Natural killer cell (primary cell): ENCODE measurements around the gene ZNF746. TPM values are rescaled to one million over a fixed set of nuclear protein-coding genes. Genes with fewer than 3 reads are reported as not detected.

Experiments used
- ATAC-seq, 3 donors: fragments of 150-1000 bp in 2 of 3; fragments of 200-7000 bp in 1 of 3; cut with Tn5 transposase; 1 replicate in 1 of 3; 2 replicates in 2 of 3; pipeline ENCODE4 v1.10.0; 2021; ENCODE audit warnings: mild to moderate bottlenecking in 2 of 3, moderate library complexity in 2 of 3
- DNase-seq, 2 donors: peaks; one replicate each; pipeline versions ENCODE4 v3.0.0 to v3.0.0-alpha.2; 2013 to 2021; ENCODE audit warnings: mixed read lengths in 1 of 2
- H3K27ac ChIP-seq: one replicate; pipeline ENCODE4 v1.5.1; 2013; ENCODE audit warnings: mild to moderate bottlenecking, low read length
- H3K27me3 ChIP-seq: one replicate; pipeline ENCODE4 v1.6.1; 2013; ENCODE audit warnings: low read length; ENCODE audit not compliant: control insufficient read depth, insufficient read depth
- H3K36me3 ChIP-seq: one replicate; pipeline ENCODE4 v1.6.1; 2013; ENCODE audit warnings: low read length; ENCODE audit not compliant: control insufficient read depth, insufficient read depth
- H3K4me1 ChIP-seq: one replicate; pipeline ENCODE4 v1.6.1; 2013; ENCODE audit warnings: low read length; ENCODE audit not compliant: control insufficient read depth, insufficient read depth
- H3K4me3 ChIP-seq: one replicate; pipeline ENCODE4 v1.5.1; 2013; ENCODE audit warnings: low read length
- H3K9me3 ChIP-seq: one replicate; pipeline ENCODE4 v1.6.1; 2013; ENCODE audit warnings: low read length; ENCODE audit not compliant: control insufficient read depth, insufficient read depth
- H3K27ac Mint-ChIP-seq, 2 donors: one replicate each; pipeline ENCODE4 v1.8.0; 2022; ENCODE audit warnings: mild to moderate bottlenecking in 2 of 2, mixed read lengths in 2 of 2, moderate library complexity in 1 of 2
- H3K27me3 Mint-ChIP-seq, 2 donors: one replicate each; pipeline ENCODE4 v1.8.0; 2022; ENCODE audit warnings: low read depth in 2 of 2, mixed read lengths in 2 of 2
- H3K36me3 Mint-ChIP-seq: one replicate; pipeline ENCODE4 v1.8.0; 2022; ENCODE audit warnings: mixed read lengths
- H3K4me1 Mint-ChIP-seq, 2 donors: one replicate each; pipeline ENCODE4 v1.8.0; 2022; ENCODE audit warnings: mixed read lengths in 2 of 2
- H3K4me3 Mint-ChIP-seq: one replicate; pipeline ENCODE4 v1.8.0; 2022; ENCODE audit warnings: mild to moderate bottlenecking, moderate library complexity, mixed read lengths
- H3K9me3 Mint-ChIP-seq, 2 donors: one replicate each; pipeline ENCODE4 v1.8.0; 2022; ENCODE audit warnings: mixed read lengths in 2 of 2
- WGBS: methylation state at CpG from one replicate; pipeline ENCODE4 v1.1.7; 2013; ENCODE audit warnings: missing lambda C conversion rate; ENCODE audit not compliant: insufficient coverage; 5-methylcytosine and 5-hydroxymethylcytosine counted together
- intact Hi-C: fragments of 100-400 bp; cut with micrococcal nuclease; formaldehyde crosslinking; loops from one replicate; pipeline ENCODE4 v1.14.2; 2022
- total RNA-seq, 4 donors: library from RNA; stranded (reverse); fragments of 120-200 nt in 1 of 4; gene quantifications; one replicate each; pipeline versions ENCODE4 v1.2.3 to v1.2.4, GENCODE V29; 2013 to 2022
- TF ChIP-seq, protein P1 (sequence below): fragments of 200-600 bp; IDR thresholded peaks from one replicate; pipeline ENCODE4 v1.8.0; 2022; ENCODE audit warnings: antibody characterized with exemption

Gene ZNF746
- total RNA-seq, 3 donors from 2014 or later (not counting 1 experiment from before 2014, with no cell fraction given), result 41.4 to 48.6 (median 47.3) TPM

GRCh38 chr7:149443523-149443922 is 54.1 kb downstream of the ZNF746 start:
- Histone ChIP-seq H3K4me1 (no peaks in the 10 kb centered on the region), H3K27me3 (no peaks in the 10 kb centered on the region), H3K36me3 (peaks cover 23% of the 10 kb centered on the region), H3K27ac (no peak overlapping the region), H3K9me3 (no peaks in the 10 kb centered on the region), H3K4me3 (no peak overlapping the region)
- TF ChIP-seq, protein P1, sequence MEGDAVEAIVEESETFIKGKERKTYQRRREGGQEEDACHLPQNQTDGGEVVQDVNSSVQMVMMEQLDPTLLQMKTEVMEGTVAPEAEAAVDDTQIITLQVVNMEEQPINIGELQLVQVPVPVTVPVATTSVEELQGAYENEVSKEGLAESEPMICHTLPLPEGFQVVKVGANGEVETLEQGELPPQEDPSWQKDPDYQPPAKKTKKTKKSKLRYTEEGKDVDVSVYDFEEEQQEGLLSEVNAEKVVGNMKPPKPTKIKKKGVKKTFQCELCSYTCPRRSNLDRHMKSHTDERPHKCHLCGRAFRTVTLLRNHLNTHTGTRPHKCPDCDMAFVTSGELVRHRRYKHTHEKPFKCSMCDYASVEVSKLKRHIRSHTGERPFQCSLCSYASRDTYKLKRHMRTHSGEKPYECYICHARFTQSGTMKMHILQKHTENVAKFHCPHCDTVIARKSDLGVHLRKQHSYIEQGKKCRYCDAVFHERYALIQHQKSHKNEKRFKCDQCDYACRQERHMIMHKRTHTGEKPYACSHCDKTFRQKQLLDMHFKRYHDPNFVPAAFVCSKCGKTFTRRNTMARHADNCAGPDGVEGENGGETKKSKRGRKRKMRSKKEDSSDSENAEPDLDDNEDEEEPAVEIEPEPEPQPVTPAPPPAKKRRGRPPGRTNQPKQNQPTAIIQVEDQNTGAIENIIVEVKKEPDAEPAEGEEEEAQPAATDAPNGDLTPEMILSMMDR, result no peak
- intact Hi-C loops, result no loop called here
- no peak overlapping the region for H3K27ac Mint-ChIP-seq
- 96% methylated on average over 5 of the region's 7 CpGs for WGBS
- H3K9me3 Mint-ChIP-seq, result no peaks in the 10 kb centered on the region
- H3K4me3 Mint-ChIP-seq, result no peak overlapping the region
- H3K27me3 Mint-ChIP-seq, result no peaks in the 10 kb centered on the region
- peaks cover 12% of the 10 kb centered on the region for H3K36me3 Mint-ChIP-seq
- H3K4me1 Mint-ChIP-seq, result peaks cover 13 to 22% of the 10 kb centered on the region in 2 donors
- DNase-seq, result no peak
- ATAC-seq, result no peak

DNA sequence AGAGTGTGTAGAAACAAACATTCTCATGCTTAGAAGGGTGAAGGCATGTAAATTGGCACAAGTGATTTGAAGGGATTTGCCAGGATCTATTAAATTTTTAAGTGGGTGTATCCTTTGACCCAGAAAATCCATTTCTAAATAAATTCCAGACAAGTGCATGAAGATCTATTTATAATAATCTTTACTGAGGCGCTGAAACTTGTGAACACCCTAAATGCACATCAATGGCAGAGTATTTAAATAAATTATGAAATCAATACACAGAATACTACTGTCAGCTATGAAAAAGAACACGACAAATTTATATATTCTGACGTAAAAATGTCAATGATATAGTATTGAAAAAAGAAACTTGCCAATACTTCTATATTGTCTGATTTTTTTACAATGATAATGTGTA is 54.7 kb downstream of the ZNF746 start:
- DNase-seq (no peak), ATAC-seq (no peak)
- H3K27ac ChIP-seq, result no peak overlapping the region
- TF ChIP-seq, protein P1, result no peak
- H3K9me3 Mint-ChIP-seq, result no peaks in the 10 kb centered on the region
- H3K4me1 ChIP-seq, result no peaks in the 10 kb centered on the region
- peaks cover 24% of the 10 kb centered on the region for H3K36me3 ChIP-seq
- no peaks in the 10 kb centered on the region for H3K9me3 ChIP-seq
- H3K27me3 ChIP-seq, result no peaks in the 10 kb centered on the region
- H3K4me1 Mint-ChIP-seq, result peaks cover 13 to 22% of the 10 kb centered on the region in 2 donors
- intact Hi-C loops, result no loop called here
- H3K27me3 Mint-ChIP-seq, result no peaks in the 10 kb centered on the region
- H3K36me3 Mint-ChIP-seq, result peaks cover 12% of the 10 kb centered on the region
- H3K27ac Mint-ChIP-seq, result no peak overlapping the region
- no peak overlapping the region for H3K4me3 Mint-ChIP-seq
- no peak overlapping the region for H3K4me3 ChIP-seq
- WGBS, result no CpG with 5 or more reads among the region's 3 CpGs

DNA sequence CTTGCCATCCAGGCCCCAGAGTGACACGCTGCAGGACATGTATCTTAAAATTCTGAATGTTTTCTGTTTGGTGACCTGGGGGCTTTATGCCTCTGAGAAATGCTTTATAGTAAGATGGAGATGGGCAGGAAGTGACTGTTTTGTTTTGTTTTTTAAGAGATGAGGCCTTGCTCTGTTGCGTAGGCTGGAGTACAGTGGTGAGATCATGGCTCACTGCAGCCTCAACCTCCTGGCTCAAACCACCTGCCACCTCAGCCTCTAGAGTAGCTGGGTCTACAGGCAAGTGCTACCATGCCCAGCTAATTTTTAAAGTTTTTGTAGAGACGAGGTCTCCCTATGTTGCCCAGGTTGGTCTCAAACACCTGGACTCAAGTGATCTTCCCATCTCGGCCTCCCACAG is 57.4 kb downstream of the ZNF746 start:
- WGBS, result 92% methylated on average over 4 of the region's 4 CpGs
- Mint-ChIP-seq H3K27me3 (no peaks in the 10 kb centered on the region), H3K36me3 (peaks cover 12% of the 10 kb centered on the region), H3K27ac (peak overlapping the region; percentile 1 to 27), H3K9me3 (no peaks in the 10 kb centered on the region), H3K4me3 (no peak overlapping the region), H3K4me1 (peaks cover 13 to 19% of the 10 kb centered on the region in 2 donors)
- Histone ChIP-seq H3K4me3 (no peak overlapping the region), H3K4me1 (no peaks in the 10 kb centered on the region), H3K9me3 (no peaks in the 10 kb centered on the region), H3K27me3 (no peaks in the 10 kb centered on the region), H3K36me3 (peaks cover 18% of the 10 kb centered on the region), H3K27ac (no peak overlapping the region)
- intact Hi-C loops, result no loop called here
- DNase-seq (no peak), ATAC-seq (peak in 1 of 3 donors; percentile 40)
- TF ChIP-seq, protein P1, result no peak

- Mint-ChIP-seq H3K4me3 (no peak overlapping the region), H3K36me3 (no peaks in the 10 kb centered on the region), H3K4me1 (peaks cover 13 to 19% of the 10 kb centered on the region in 2 donors), H3K27me3 (no peaks in the 10 kb centered on the region), H3K9me3 (no peaks in the 10 kb centered on the region), H3K27ac (no peak overlapping the region)
- intact Hi-C loops, result no loop called here
- Histone ChIP-seq H3K27me3 (no peaks in the 10 kb centered on the region), H3K4me1 (no peaks in the 10 kb centered on the region), H3K9me3 (no peaks in the 10 kb centered on the region), H3K4me3 (no peak overlapping the region), H3K27ac (no peak overlapping the region), H3K36me3 (peaks cover 29% of the 10 kb centered on the region)
- no peak for ATAC-seq
- TF ChIP-seq, protein P1, result no peak
- DNase-seq, result no peak
- 97% methylated on average over 15 of the region's 15 CpGs for WGBS
Measured at GRCh38 chr7:149436358-149436757, 61.3 kb downstream of the ZNF746 start.
